Measurements from ENCODE around the gene WSCD1.

- no peak for TF ChIP-seq CTCF (IDR thresholded peaks at IDR 0.05)
- no peak for TF ChIP-seq EZH2 (IDR thresholded peaks at IDR 0.05; ENCODE audit: borderline replicate concordance, insufficient read depth, low read depth, low read length, poor library complexity, severe bottlenecking)
Measured at GRCh38 chr17:6021627-6022026, 48.6 kb upstream of the WSCD1 start.
